Activated T-helper 9 cell treated with anti-CD3 and anti-CD28 coated beads, Interleukin-2, amount 50 U/mL, for 16 hours (primary cell): ENCODE results near the gene CCDC182.
A peak's percentile ranks its signal among the peaks of the same experiment; 100 is the strongest.

Source experiments
- DNase-seq: peaks from one replicate; pipeline ENCODE4 v3.0.0-alpha.2; 2020; ENCODE audit warnings: low read depth

Gene CCDC182

GRCh38 chr17:57697891-57698711 is 47.0 kb downstream of the CCDC182 start:
- DNase-seq, result peak; percentile 4

GRCh38 chr17:57697197-57697596 is 47.9 kb downstream of the CCDC182 start:
- no peak for DNase-seq

GRCh38 chr17:57696050-57696449 is 49.0 kb downstream of the CCDC182 start:
- no peak for DNase-seq
